HG02885 (cell line): ENCODE data around the gene HDDC2.

Source experiments
- ATAC-seq: cut with Tn5 transposase; IDR thresholded peaks from one replicate; pipeline ENCODE4 v1.9.1; 2021; ENCODE audit warnings: mild to moderate bottlenecking; ENCODE audit not compliant: unreplicated experiment, poor library complexity

HDDC2 gene

GRCh38 chr6:125245523-125246264 lies 56.1 kb downstream of the HDDC2 start:
- ATAC-seq, result no peak

DNA sequence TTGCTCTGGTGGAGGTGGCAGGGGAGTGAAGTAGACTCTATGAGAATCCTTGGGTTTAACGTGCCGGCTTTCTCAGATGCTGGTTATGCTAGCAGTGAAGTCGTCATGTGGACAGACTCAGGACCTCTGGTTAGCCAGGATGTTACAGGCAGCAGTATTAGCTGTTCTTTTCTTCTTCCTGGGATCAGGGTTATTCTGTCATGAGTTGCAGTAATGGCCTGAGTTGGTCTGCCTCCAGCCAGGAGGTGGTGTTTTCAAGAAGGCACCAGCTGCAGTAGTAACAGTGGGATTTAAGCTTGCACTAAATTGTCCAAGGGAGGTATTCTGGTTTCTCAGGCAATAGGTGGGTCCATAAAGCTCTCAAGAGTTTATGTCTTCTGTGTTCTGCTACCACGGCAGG lies 56.7 kb downstream of the HDDC2 start:
- no peak for ATAC-seq

DNA sequence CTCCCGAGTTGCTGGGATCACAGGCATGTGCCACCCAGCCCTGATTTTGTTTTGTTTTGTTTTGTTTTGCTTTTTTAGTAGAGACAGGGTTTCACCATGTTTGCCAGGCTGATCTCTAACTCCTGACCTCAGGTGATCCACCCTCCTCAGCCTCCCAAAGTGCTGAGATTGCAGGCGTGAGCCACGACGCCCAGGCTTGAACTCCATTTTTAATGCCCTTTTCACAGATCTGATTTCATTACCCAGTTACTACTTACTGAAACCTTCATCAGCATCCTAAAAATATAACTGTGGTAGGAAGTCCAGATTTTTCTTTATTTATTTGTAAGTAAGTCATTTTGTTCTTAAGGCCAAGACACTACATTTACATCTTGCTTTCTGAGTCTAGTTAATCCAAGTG lies 64.0 kb downstream of the HDDC2 start:
- no peak for ATAC-seq

DNA sequence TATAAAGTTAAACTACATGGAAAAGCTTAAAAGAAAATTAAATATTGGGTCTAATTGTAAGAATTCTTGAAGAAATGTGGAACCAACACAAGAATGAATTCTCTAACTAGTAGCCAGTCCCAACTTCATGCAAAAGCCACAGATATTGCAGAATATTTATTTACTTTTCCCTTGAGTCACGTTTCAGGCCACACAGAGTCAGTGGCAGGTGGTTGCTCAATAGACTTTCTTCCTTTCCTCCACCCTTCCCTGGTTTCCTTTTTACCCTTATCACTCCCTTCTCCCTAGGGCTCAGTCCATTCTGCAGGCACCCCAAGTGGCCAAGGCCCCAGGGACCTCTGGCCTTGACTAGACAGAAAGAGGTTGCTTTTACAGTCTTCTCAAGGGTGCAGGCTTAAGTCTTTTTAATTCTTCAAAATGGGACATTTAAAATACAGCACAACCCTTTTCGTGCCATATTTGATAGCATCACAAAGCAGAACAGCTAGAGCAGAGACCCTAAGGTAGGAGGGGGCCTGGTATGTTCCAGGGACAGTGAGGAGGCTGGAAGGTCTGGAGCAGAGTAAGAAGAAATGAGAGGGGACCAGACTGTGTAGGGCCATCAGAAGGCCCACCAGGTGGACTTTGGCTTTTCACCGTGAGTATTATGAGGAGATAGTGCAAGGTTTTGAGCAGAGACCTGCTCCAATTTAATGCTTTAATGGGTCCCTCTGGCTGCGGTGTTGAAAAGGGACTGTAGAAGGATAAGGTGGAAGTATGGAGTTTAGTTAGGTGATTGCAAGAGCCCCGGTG lies 65.0 kb downstream of the HDDC2 start:
- ATAC-seq, result no peak

DNA sequence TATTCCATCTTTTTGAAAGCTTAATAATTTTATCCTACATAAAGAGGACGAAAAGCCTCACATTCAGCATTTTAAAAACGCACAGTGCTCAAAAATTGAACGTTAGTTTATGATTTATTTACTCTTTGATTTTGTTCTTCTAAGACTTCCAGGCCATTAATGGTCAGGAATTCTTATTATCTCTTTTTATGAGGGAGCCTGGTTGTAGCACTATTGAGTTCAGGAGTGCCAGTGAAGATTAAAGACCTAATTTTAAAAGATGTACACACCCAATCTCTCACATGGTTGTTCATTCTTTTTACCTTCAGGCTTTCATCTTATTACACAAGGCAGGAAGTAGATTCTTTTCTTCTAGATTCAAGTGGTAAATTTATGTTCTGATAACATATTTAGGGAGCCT lies 68.6 kb downstream of the HDDC2 start:
- ATAC-seq, result no peak

DNA sequence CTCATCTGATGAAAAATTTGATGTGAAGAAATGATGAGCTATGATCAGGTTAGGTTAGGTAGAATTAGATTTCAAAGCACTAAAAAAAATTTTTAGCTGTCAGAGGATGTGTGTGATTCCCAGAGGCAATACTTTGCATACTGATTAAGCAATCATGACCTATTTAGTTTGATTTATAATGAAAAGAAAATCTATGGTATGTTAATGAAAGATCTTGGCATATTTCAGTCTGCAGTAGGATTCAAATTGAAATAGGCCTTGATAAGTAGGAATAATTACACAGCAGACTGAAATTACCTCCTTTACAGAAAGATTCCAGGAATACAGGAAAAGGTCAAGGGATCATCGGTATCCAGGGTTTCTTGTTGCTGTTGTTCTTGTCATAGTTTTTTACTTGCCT lies 69.3 kb downstream of the HDDC2 start:
- ATAC-seq, result no peak

DNA sequence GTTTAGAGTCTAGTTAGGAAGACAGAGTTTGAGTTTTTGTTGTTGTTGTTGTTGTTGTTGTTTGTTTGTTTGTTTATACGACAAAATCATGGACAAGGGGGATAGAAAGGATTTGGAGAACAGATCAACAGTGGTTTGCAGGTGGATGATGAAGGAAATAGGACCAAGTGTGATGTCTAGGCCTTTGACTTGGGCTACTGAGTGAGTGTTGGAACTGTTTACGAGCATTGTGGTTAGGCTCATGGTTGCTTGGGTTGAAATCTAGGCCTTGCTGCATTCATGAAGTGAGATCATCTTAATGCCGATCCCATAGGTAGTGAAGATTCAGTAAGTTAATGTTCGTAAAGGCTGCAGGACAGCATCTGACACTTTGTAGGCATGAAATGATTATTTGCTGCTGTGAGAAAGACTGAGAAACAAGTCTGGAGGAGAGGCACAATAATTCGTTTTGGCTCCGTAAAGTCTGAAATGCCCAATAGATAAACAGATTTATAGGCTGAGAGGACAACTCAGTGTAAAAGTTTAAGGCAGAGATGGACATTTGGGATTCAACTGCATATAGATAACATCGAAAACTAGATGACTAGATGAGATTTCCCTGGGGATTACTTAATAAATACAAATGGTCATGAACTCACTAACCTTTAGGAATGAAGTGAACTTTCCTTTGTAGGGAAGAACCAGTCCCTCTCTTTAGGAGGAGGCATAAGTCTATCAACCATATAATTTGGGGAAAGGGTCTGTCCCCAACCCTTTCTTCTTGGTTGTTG lies 70.0 kb downstream of the HDDC2 start:
- no peak for ATAC-seq

GRCh38 chr6:125231133-125231532 lies 70.6 kb downstream of the HDDC2 start:
- ATAC-seq, result no peak

DNA sequence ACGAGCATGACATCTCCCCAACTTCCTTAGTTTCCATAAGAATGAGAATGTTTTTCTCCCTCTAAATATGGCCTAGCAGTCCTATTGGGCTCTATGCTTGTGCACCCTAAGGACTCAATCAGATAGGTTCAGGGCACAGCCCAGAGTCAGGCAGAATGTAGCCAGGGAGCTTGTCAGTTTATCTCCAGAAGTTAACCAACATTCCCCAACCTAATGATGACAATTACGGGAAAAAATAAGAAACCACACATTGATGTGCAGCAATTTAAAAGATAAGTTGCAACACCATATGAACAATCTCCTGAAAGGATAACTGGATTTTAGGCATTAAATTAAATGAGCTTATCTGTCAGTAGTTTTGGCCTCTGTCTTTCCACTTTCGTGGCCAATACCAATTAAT lies 71.1 kb downstream of the HDDC2 start:
- no peak for ATAC-seq

DNA sequence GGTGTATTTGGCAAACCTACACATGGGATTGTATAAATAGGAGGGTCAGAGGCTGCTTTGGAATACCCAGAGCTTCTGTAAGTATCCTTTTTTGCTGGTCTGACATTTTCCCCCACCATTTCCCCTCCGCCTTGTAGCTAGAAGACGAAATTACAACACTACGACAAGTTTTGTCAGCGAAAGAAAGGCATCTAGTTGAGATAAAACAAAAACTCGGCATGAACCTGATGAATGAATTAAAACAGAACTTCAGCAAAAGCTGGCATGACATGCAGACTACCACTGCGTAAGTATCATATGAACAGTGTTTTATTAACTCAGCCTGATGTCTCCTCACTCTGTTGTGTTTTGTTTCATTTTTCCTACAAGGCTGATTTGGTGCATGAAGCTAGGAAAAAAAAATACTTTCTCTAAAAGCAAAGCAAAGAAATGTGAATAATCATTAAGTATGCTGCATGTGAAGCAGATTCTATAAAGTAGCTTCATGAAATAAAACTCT lies 72.7 kb downstream of the HDDC2 start:
- no peak for ATAC-seq

- ATAC-seq, result no peak
These were observed 74.5 kb downstream of the HDDC2 start for GRCh38 chr6:125227244-125227643.
